ENCODE data around the gene CXXC5.
"Not testable (repeated sequence)": the region's sequence is repeated elsewhere in the genome, so short reads cannot be mapped to it uniquely, and the experiment has no call there.

GRCh38 chr5:139718403-139718802, 70.3 kb downstream of the CXXC5 start:
- TF ChIP-seq CTCF, POLR2A, POLR2AphosphoS5, EP300 (IDR thresholded peaks at IDR 0.05): not testable (repeated sequence)

Data from sigmoid colon (tissue), 4 donors.